GM19397 (cell line): ENCODE data around the gene ACACA.
"Not testable (repeated sequence)": the region's sequence is repeated elsewhere in the genome, so short reads cannot be mapped to it uniquely, and the experiment has no call there.

ENCODE experiments used
- ATAC-seq: cut with Tn5 transposase; IDR thresholded peaks from one replicate; pipeline ENCODE4 v1.9.1; 2021; ENCODE audit warnings: mild to moderate bottlenecking, moderate library complexity; ENCODE audit not compliant: unreplicated experiment

Gene ACACA

GRCh38 chr17:37356796-37357569, 49.7 kb downstream of the ACACA start:
- ATAC-seq: not testable (repeated sequence)

GRCh38 chr17:37346863-37347402, 59.7 kb downstream of the ACACA start:
- ATAC-seq: not testable (repeated sequence)

GRCh38 chr17:37344519-37344918, 62.1 kb downstream of the ACACA start:
- no peak for ATAC-seq

GRCh38 chr17:37342589-37342988, 64.0 kb downstream of the ACACA start:
- ATAC-seq: no peak

GRCh38 chr17:37340804-37341203, 65.8 kb downstream of the ACACA start:
- ATAC-seq: no peak

- ATAC-seq: no peak
Measured at GRCh38 chr17:37339321-37339720, 67.3 kb downstream of the ACACA start.

GRCh38 chr17:37338847-37339246, 67.8 kb downstream of the ACACA start:
- ATAC-seq: no peak

- ATAC-seq: no peak
Measured at GRCh38 chr17:37327341-37328090, 79.1 kb downstream of the ACACA start.

GRCh38 chr17:37322826-37323561, 83.6 kb downstream of the ACACA start:
- no peak for ATAC-seq

GRCh38 chr17:37322106-37322505, 84.5 kb downstream of the ACACA start:
- no peak for ATAC-seq

- no peak for ATAC-seq
Measured at GRCh38 chr17:37318931-37319594, 87.6 kb downstream of the ACACA start.

GRCh38 chr17:37317867-37318266, 88.8 kb downstream of the ACACA start:
- no peak for ATAC-seq

GRCh38 chr17:37315601-37316000, 91.0 kb downstream of the ACACA start:
- no peak for ATAC-seq

GRCh38 chr17:37312137-37312923, 94.3 kb downstream of the ACACA start:
- no peak for ATAC-seq

- ATAC-seq: no peak
Measured at GRCh38 chr17:37310940-37311339, 95.7 kb downstream of the ACACA start.

- ATAC-seq: no peak
Measured at GRCh38 chr17:37309051-37309450, 97.6 kb downstream of the ACACA start.

- no peak for ATAC-seq
Measured at GRCh38 chr17:37305406-37305905, 101.2 kb downstream of the ACACA start.

- ATAC-seq: no peak
Measured at GRCh38 chr17:37301288-37301687, 105.3 kb downstream of the ACACA start.

- no peak for ATAC-seq
Measured at GRCh38 chr17:37300683-37301082, 106.0 kb downstream of the ACACA start.
